Esophagus squamous epithelium (tissue), 5 donors: ENCODE results near the gene CNOT4. TPM values are rescaled to one million over a fixed set of nuclear protein-coding genes. Genes with fewer than 3 reads are reported as not detected.

Source experiments
- DNase-seq: peaks from one replicate; lab custom pipeline; 2025; lab: John Stamatoyannopoulos, UW
- H3K27ac ChIP-seq, 4 donors: fragments of 200-600 bp; sonication (generic); one replicate each; pipeline ENCODE4 v1.5.1; 2016 to 2019; ENCODE audit warnings: mild to moderate bottlenecking in 1 of 4
- H3K27me3 ChIP-seq, 4 donors: fragments of 200-600 bp; sonication (generic); 1 replicate in 3 of 4; 2 replicates in 1 of 4; pipeline versions ENCODE4 v1.5.1 to v1.6.0; 2017 to 2021; ENCODE audit warnings: antibody characterized with exemption in 1 of 4
- H3K36me3 ChIP-seq, 3 donors: fragments of 200-600 bp; sonication (generic); one replicate each; pipeline ENCODE4 v1.5.1; 2016 to 2019
- H3K4me1 ChIP-seq, 3 donors: fragments of 200-600 bp; sonication (generic); one replicate each; pipeline ENCODE4 v1.5.1; 2017 to 2019
- H3K4me3 ChIP-seq, 4 donors: fragments of 200-600 bp; sonication (generic); 1 replicate in 3 of 4; 2 replicates in 1 of 4; pipeline ENCODE4 v1.5.1; 2016 to 2019; ENCODE audit warnings: mild to moderate bottlenecking in 2 of 4, moderate library complexity in 1 of 4
- H3K9me3 ChIP-seq, 3 donors: fragments of 200-600 bp; sonication (generic); one replicate each; pipeline ENCODE4 v1.5.1; 2016 to 2019
- CTCF ChIP-seq, 6 experiments: fragments of 450-650 bp in 4 of 6; fragments of 200-600 bp in 2 of 6; sonication (generic) in 2 of 6; IDR thresholded peaks; one replicate each; pipeline ENCODE4 v1.5.1; 2016 to 2019; ENCODE audit warnings: antibody characterized with exemption in 6 of 6, mild to moderate bottlenecking in 4 of 6, moderate library complexity in 4 of 6
- POLR2A ChIP-seq, 4 donors: fragments of 450-650 bp; IDR thresholded peaks; one replicate each; pipeline ENCODE4 v1.6.1; 2017; ENCODE audit warnings: antibody characterized with exemption in 4 of 4, mild to moderate bottlenecking in 4 of 4, moderate library complexity in 3 of 4
- WGBS, 2 donors: methylation state at CpG; one replicate each; pipeline ENCODE4 v1.1.5; 2018; 5-methylcytosine and 5-hydroxymethylcytosine counted together
- intact Hi-C: fragments of 100-400 bp; cut with DNase I; formaldehyde crosslinking; loops from one replicate; pipeline ENCODE4 v1.15.0; 2022
- total RNA-seq, 4 donors: library from RNA; depleted of rRNA; stranded (reverse); fragments of >200 nt; gene quantifications; one replicate each; pipeline ENCODE4 v1.1.0, GENCODE V29; 2016
- donor health status: DM: yes; HTN: yes; CAD: no.

The CNOT4 gene
- total RNA-seq, 4 donors from 2014 or later, result 7.3 to 20.0 (median 14.0) TPM

- Histone ChIP-seq H3K27ac (no peak overlapping the region), H3K36me3 (no peaks in the 10 kb centered on the region), H3K9me3 (no peaks in the 10 kb centered on the region), H3K4me3 (no peak overlapping the region), H3K27me3 (peaks cover 0 to 23% (median 0%) of the 10 kb centered on the region in 4 donors), H3K4me1 (peaks cover 0 to 11% (median 0%) of the 10 kb centered on the region in 3 donors)
- 67% methylated on average over 1 of the region's 1 CpG; no CpG with 5 or more reads in 1 of the 2 donors for WGBS, 2 donors
- intact Hi-C loops, result no loop called here
- no peak for DNase-seq
- TF ChIP-seq CTCF (IDR thresholded peaks at IDR 0.05) (no peak), POLR2A (IDR thresholded peaks at IDR 0.05) (no peak)
Measured at GRCh38 chr7:135333200-135333599, 176.7 kb downstream of the CNOT4 start.

DNA sequence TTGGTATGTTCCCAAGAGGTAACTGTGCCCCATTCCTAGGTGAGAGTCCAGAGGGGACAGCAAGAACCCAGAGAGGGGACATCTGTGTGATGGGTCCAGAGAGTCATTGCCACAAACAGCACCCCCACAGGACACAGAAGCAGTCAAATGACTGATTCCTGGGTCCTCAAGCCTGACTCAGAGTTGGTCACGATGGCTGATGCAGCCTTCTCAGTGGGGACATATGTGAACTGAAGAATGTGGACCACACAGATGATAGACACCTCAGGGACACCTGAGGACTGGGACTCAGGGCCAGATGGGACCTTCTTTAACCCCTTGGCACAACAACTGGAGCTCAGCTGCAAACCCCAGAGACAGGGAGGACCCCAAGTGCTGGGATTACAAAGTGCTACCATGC, 179.8 kb downstream of the CNOT4 start:
- H3K4me3 ChIP-seq, result no peak overlapping the region
- H3K27ac ChIP-seq, result no peak overlapping the region
- H3K9me3 ChIP-seq, result no peaks in the 10 kb centered on the region
- intact Hi-C loops, result no loop called here
- peaks cover 0 to 15% (median 0%) of the 10 kb centered on the region in 3 donors for H3K4me1 ChIP-seq
- H3K36me3 ChIP-seq, result no peaks in the 10 kb centered on the region
- no peak for TF ChIP-seq POLR2A (IDR thresholded peaks at IDR 0.05)
- no peak for TF ChIP-seq CTCF (IDR thresholded peaks at IDR 0.05)
- 91 to 100% methylated on average over 1 of the region's 1 CpG for WGBS, 2 donors
- no peak for DNase-seq
- H3K27me3 ChIP-seq, result peaks cover 0 to 27% (median 0%) of the 10 kb centered on the region in 4 donors

DNA sequence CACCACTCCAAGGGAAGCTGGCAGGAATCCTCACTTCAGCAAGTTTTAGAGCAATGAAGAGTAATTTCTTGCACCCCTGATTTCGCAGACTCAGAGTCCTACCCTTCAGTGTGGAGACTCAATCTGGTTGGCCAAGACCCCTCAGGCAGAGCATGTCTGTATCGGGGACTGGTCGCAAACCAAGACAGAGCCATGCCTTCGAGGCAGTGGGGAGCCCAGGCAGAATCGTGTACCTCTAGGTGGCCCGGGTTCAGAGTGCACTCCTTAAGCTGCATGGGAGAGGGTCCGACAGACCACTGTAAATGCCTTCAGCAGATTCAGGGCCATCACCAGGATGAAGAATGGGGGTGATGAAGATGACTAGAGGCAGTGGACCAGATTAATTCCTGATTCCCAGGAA, 181.4 kb downstream of the CNOT4 start:
- no peak for DNase-seq
- TF ChIP-seq POLR2A (IDR thresholded peaks at IDR 0.05), result no peak
- TF ChIP-seq CTCF (IDR thresholded peaks at IDR 0.05), result no peak
- Histone ChIP-seq H3K27ac (no peak overlapping the region), H3K36me3 (no peaks in the 10 kb centered on the region), H3K9me3 (no peaks in the 10 kb centered on the region), H3K4me3 (no peak overlapping the region), H3K27me3 (peaks cover 0 to 27% (median 0%) of the 10 kb centered on the region in 4 donors), H3K4me1 (peaks cover 0 to 12% (median 0%) of the 10 kb centered on the region in 3 donors)
- WGBS, 2 donors, result 88 to 90% methylated on average over 4 to 7 of the region's 7 CpGs
- intact Hi-C loops, result no loop called here

DNA sequence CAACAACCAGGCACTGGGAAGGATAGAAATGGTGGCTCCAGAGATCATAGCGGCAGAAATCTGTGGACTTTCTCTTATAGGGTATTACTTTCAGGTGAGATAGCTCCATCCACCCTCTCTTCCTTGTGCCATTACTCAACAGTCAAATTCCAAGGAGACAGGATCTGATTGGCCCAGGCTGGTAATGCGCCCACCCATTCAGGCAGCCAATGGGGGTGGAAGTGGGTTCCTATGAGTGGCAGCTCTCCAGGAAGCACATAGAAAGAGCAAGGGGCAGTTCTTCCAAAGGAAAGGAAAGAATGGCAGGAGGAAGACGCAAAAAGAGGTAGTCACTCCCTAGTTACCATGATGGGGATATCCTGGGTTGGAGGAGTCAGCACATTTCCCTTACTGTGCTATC, 181.8 kb downstream of the CNOT4 start:
- Histone ChIP-seq H3K9me3 (no peaks in the 10 kb centered on the region), H3K4me1 (peaks cover 0 to 12% (median 0%) of the 10 kb centered on the region in 3 donors), H3K4me3 (no peak overlapping the region), H3K36me3 (no peaks in the 10 kb centered on the region), H3K27me3 (peaks cover 0 to 27% (median 0%) of the 10 kb centered on the region in 4 donors), H3K27ac (no peak overlapping the region)
- TF ChIP-seq POLR2A (IDR thresholded peaks at IDR 0.05) (no peak), CTCF (IDR thresholded peaks at IDR 0.05) (no peak)
- DNase-seq, result no peak
- intact Hi-C loops, result no loop called here
- WGBS, 2 donors, result 90 to 95% methylated on average over 3 of the region's 3 CpGs

- H3K36me3 ChIP-seq, result no peaks in the 10 kb centered on the region
- no peak for DNase-seq
- H3K9me3 ChIP-seq, result no peaks in the 10 kb centered on the region
- WGBS, 2 donors, result 62 to 68% methylated on average over 3 of the region's 3 CpGs
- H3K27me3 ChIP-seq, result peaks cover 0 to 27% (median 0%) of the 10 kb centered on the region in 4 donors
- H3K4me1 ChIP-seq, result peaks cover 0 to 14% (median 0%) of the 10 kb centered on the region in 3 donors
- H3K4me3 ChIP-seq, result no peak overlapping the region
- intact Hi-C loops, result no loop called here
- H3K27ac ChIP-seq, result no peak overlapping the region
- TF ChIP-seq POLR2A (IDR thresholded peaks at IDR 0.05), result no peak
- no peak for TF ChIP-seq CTCF (IDR thresholded peaks at IDR 0.05)
Measured at GRCh38 chr7:135327458-135327857, 182.4 kb downstream of the CNOT4 start.
